GM19193 (cell line): Measurements from ENCODE around the gene TNNT2.

Source experiments
- POLR2A ChIP-seq: IDR thresholded peaks from 4 replicates; pipeline ENCODE4 v1.6.1; 2011; ENCODE audit not compliant: insufficient read depth, insufficient read length; ENCODE audit errors: extremely low read depth

Gene TNNT2

DNA sequence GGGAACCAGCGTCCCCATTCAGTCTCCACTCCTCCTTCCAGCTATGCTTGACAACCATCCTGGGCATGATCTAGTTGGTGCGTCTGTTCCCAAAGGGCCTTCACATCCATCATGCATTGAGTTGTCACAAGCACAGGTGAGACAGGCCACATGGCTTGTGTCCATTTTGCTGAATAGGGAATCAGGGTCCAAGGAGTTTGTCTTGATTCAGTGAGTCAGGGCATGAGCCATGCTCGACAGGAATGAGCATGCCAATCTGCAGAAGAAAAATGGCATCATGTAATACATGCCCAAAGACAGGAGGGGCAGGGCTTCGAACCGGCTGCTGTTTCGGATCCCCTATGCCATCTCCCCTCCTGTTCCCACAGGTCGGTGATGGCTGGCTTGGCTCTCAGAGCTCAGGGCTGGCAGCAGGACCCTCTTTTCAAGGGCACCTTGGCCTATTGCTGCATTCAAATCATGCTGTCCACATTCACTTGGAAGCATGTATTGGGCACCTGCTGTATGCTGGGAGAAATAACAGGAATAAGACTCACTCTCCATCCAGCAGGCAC lies 49.7 kb downstream of the TNNT2 start:
- no peak for TF ChIP-seq POLR2A

DNA sequence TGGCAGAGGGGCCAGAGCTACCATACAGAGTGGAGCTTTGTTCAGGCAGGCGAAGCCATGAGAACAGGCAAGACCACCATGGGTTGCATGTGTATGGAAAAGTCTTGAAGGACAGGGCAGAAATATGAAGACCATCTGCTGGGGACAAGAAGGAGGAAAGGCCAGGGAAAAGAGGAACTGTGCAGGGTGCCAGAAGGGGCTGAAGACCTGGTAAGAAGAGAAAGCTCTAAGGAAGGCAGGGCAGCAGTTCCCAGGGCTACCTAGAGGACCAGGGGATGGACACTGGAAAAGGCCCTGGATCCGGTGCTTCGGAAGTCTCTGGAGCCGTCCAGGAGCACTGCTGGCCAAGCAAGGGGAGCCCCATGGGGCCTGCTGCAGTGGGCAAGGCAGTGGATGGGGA lies 50.8 kb downstream of the TNNT2 start:
- no peak for TF ChIP-seq POLR2A

DNA sequence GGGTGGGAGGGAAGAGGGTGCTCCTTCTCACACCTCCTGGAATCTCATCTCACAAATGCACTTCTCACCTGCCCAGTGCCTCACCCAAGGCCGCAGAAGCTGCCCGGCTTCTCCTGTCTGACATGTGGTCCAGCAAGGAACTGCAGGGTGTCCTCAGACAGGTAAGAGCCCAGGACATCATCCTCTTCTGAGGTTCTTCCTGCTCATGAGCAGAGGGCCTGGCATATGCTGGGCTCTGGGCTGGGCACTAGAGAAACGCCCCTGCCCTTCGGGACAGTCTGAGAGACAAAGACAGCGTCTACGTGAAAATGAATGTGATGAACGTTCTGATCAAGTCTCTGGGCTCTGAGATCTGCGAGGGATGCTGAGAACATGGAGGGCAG lies 51.8 kb downstream of the TNNT2 start:
- no peak for TF ChIP-seq POLR2A

DNA sequence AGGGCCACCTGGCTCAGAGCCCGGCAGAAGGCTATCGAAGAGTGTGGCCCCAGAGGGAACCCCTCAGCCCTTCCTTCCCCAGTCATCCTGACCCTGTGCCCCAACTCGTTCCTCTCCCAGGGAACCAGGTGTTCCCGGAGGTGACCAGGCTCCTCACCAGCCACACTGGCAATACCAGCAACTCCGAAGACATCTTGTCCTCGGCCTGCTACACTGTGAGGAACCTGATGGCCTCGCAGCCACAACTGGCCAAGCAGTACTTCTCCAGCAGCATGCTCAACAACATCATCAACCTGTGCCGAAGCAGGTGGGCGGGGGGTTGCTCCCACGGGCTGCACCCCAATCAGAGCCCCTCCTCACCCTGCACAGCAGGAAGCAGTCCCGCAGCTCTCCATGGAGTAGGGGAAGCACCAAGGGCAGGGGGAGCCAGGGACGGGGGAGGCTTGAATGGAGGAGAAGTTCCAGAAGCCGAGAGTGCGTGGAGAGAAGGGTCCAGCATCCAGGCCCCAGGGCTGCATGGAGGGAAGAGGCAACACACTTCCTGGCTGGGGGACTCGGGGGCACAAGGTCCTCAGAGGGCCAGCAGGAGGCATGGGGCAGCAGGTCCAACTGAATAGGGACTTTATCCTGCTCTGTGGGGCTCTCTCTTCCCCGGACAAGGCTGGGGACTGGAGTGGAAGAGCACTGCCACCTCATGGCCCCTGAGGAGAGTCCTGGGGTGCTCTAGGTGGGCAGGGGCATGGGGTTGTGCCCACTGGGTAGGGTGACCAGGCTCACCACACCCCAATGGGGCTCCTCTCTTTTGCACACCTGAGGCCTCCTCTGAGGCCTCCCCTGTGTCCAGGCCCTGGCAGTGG lies 52.4 kb downstream of the TNNT2 start:
- TF ChIP-seq POLR2A = no peak

DNA sequence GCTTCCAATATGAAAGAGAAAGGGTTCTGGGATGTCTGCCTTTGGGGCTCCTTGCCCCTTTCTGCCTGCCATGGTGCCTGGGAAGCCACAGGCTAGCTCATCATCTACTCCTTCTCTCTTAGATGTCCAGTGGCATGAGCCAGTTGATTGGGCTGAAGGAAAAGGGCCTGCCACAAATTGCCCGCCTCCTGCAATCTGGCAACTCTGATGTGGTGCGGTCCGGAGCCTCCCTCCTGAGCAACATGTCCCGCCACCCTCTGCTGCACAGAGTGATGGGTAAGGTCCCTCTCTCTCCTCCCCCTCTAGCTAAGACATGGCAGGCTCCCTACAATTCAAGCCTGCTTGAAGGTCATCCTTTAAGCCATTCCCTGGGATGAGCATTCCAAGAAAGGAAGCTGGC lies 53.2 kb downstream of the TNNT2 start:
- TF ChIP-seq POLR2A = no peak

DNA sequence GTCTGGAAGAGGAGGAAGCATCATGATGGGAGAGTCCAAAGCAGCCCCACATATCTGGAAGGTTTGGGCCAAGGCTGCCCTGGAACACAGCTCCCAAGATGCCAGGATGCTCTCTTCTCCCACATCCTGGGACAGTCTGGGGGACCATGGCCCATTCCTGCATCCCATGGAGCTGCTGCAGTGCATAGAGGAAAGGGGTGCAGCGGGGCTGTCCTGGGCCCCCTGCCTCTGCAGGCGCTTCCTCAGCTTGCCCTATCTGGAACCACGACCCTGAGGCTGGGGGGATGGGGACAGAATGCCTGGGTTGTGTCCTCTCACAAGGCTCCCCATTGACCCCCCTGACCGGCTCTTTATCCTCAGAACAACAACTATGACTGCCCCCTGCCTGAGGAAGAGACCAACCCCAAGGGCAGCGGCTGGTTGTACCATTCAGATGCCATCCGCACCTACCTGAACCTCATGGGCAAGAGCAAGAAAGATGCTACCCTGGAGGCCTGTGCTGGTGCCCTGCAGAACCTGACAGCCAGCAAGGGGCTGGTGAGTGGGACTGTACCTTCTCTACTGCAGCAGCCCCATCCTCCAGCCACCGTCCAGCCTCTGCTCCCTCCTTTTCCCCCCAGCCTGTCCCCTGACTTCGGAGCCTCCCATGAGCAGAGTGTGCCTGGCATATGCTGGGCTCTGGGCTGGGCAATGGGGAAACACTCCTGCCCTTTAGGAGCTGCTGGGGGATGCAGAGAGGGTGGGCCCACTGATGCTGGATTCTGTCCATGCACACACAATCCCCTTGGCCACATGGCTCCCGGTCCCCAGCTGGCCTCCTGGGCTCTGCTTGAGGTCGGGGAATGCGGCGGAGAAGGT lies 54.6 kb downstream of the TNNT2 start:
- TF ChIP-seq POLR2A = no peak

DNA sequence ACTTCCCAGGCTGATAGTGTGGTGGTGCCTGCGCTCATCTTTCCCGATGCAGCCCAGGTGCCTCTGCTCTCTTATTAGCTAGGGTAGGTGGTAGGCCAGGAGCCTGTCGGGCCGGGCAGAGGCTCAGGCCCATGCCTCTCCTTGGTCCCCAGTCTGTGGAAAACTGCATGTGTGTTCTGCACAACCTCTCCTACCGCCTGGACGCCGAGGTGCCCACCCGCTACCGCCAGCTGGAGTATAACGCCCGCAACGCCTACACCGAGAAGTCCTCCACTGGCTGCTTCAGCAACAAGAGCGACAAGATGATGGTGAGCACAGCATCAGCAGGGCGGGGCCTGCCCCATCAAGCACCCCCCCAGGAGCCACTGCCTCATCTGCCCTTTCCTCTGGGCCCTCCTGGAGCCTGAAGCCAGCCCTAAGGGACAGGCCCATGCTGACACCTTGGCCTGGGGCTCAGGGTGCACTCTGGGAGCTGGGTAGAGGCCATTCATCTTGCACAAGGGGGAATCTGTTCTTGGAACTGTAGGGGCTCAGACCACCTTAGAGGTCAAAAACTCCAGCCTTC lies 55.6 kb downstream of the TNNT2 start:
- no peak for TF ChIP-seq POLR2A

DNA sequence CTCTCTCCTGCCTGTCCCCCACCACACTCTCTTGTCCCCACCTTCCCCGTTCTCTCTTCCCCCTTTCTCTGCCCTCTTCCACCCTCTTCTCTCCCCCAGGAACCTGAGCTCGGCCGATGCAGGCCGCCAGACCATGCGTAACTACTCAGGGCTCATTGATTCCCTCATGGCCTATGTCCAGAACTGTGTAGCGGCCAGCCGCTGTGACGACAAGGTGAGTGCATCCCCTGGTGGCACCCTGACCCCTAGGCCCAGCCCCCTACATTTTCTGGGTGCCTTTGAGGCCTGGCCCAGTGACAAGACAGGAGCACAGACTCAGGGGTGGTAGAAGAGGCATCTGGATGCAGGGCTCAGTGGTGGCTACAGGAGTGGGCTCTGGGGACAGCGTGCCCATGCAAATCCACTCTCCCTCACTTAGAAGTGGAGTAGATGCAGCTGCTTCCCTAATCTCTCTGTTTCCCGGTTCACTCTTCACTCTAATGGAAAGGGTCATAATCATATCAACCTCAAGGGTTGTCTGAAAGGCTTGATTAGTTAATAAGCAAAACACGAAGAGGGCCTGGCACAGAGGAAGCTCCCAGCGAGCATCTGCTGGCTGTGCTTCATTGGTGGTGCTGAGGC lies 57.2 kb downstream of the TNNT2 start:
- no peak for TF ChIP-seq POLR2A

DNA sequence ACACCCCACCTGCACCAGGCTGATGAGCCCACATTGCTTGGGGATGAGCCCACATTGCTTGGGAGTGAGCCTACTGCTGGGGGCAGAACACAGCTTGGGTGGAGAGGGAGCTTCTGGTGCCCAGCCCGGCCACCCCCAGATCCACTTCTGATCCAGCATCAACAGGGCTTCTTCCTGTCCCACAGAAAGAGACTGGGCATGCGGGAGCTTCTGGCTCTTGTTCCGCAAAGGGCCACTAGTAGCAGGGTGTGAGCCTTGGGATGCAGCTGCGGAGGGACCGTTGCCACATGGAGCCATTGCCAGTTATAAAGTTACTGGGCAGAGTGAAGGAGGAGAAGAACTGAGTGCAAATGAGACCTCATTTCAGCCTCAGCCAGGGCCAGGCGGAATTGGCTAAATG lies 57.8 kb downstream of the TNNT2 start:
- no peak for TF ChIP-seq POLR2A

DNA sequence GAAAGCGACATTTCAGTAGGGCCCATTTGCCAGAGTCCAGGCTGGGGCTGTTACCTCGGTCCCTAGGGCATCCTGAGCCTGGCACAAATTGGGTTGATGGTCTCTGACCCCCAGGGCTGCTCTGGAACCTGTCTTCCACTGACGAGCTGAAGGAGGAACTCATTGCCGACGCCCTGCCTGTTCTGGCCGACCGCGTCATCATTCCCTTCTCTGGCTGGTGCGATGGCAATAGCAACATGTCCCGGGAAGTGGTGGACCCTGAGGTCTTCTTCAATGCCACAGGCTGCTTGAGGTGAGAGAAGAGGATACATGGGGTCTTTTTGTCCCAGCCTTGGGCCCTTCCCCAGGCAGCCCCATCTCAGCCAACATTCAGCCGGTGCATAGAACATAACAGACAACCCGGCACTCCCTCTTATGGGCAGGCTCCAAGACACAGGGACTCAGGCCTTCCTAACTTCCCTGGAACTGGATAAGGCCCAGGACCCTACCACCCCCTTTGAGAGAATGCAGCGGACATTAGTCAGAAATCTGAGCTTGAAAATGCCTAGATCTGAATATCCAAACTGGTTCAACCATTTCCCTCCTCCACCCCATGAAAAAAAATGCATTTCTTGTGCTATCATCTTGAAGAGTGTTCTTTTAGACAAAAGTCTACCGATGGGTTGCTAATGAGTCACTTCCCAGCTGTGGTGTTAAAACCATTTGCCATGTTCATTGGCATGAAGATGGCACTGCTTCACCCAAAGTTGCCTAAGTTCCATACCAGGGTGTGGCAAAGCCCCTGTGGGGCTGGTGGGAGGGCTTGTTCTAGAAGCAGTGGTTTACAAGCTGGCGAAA lies 58.8 kb downstream of the TNNT2 start:
- TF ChIP-seq POLR2A = no peak

DNA sequence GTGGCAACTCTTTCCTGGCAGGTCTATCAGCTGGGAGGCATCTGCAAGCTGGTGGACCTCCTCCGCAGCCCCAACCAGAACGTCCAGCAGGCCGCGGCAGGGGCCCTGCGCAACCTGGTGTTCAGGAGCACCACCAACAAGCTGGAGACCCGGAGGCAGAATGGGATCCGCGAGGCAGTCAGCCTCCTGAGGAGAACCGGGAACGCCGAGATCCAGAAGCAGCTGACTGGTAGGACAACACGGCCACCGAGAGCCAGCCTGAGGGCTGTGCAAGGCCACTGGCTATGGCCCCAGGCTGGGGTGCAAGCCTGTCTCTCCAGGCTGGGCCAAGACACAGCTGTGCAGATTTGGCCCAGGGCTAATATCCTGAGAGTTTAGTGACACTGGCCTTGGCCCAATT lies 59.9 kb downstream of the TNNT2 start:
- TF ChIP-seq POLR2A = no peak

DNA sequence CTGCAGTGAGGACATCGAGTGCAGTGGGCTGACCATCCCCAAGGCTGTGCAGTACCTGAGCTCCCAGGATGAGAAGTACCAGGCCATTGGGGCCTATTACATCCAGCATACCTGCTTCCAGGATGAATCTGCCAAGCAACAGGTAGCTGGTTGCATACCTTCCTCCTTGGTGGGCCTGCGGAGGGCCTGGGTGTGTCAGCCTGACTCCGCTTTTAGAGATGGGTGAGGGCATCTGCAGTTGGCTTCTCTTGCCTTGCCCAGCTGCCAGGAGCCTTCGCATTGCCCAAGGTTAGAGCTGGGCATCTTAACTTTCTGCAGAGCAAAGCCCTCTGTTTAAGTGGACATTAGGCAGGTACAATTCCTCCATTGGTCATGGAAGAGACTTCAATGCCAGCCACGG lies 60.9 kb downstream of the TNNT2 start:
- TF ChIP-seq POLR2A = no peak

DNA sequence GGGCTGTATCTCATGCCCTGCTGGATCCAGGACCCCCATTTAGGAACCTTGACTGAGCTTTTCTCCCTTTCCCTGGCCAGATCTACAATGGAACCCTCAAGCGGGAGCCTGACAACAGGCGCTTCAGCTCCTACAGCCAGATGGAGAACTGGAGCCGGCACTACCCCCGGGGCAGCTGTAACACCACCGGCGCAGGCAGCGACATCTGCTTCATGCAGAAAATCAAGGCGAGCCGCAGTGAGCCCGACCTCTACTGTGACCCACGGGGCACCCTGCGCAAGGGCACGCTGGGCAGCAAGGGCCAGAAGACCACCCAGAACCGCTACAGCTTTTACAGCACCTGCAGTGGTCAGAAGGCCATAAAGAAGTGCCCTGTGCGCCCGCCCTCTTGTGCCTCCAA lies 64.4 kb downstream of the TNNT2 start:
- TF ChIP-seq POLR2A = no peak

DNA sequence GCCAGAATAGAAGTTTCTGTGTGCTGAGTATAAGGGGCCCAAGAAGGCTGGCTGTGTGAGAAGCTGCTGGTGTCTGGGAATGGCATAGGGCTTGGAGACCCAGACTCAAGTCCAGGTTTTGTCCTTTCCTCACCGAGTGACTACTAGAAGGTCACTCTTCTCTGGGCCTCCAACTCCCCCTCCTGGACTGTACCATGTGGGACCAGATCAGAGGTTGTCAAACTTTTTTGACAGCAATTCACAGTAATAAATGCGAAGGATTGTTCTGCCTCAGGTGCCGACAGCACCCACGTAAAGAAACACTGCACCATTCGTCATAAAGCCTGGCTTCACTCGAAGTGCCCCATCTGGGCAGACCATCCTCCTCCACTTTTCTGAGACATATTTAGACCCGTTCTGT lies 65.2 kb downstream of the TNNT2 start:
- TF ChIP-seq POLR2A = no peak
